Testis (tissue), 3 donors: ENCODE results near the gene CISD2. TPM values are rescaled to one million over a fixed set of nuclear protein-coding genes. Genes with fewer than 3 reads are reported as not detected.

Experiments used
- DNase-seq: peaks from one replicate; pipeline ENCODE4 v3.0.0-alpha.2; 2019
- H3K27ac ChIP-seq, 2 donors: fragments of 200-600 bp; sonication (generic); one replicate each; pipeline ENCODE4 v1.5.1; 2019
- H3K27me3 ChIP-seq: fragments of 200-600 bp; sonication (generic); one replicate; pipeline ENCODE4 v1.5.1; 2019
- H3K36me3 ChIP-seq: fragments of 200-600 bp; sonication (generic); one replicate; pipeline ENCODE4 v1.5.1; 2017; ENCODE audit warnings: low read depth; ENCODE audit errors: missing control alignments
- H3K4me1 ChIP-seq: fragments of 200-600 bp; sonication (generic); one replicate; pipeline ENCODE4 v1.5.1; 2019
- H3K4me3 ChIP-seq, 2 donors: fragments of 200-600 bp; sonication (generic); one replicate each; pipeline ENCODE4 v1.5.1; 2017 to 2019
- H3K9me3 ChIP-seq: fragments of 200-600 bp; sonication (generic); one replicate; pipeline ENCODE4 v1.5.1; 2017
- CTCF ChIP-seq, 3 experiments: fragments of 450-650 bp in 2 of 3; fragments of 200-600 bp in 1 of 3; sonication (generic) in 1 of 3; IDR thresholded peaks; one replicate each; pipeline ENCODE4 v1.5.1; 2016 to 2019; ENCODE audit warnings: antibody characterized with exemption in 3 of 3, mild to moderate bottlenecking in 2 of 3, moderate library complexity in 1 of 3
- POLR2A ChIP-seq: fragments of 450-650 bp; IDR thresholded peaks from one replicate; pipeline ENCODE4 v1.6.1; 2017; ENCODE audit warnings: antibody characterized with exemption, mild to moderate bottlenecking, moderate library complexity
- WGBS, 2 donors: methylation state at CpG; one replicate each; pipeline ENCODE4 v1.1.5; 2018; 5-methylcytosine and 5-hydroxymethylcytosine counted together
- intact Hi-C: fragments of 100-400 bp; cut with DNase I; formaldehyde crosslinking; loops from one replicate; pipeline ENCODE4 v1.15.1; 2023; ENCODE audit warnings: low total_unique reads
- polyA plus RNA-seq: library from polyadenylated mRNA; stranded (reverse); fragments of 350-450 nt; fragmentation: Illumina TruSeq; extraction: RNeasy Lipid Tissue Mini Kit (QIAGEN cat#74804); gene quantifications from one replicate; pipeline ENCODE4 v1.2.3, GENCODE V29; 2014; ENCODE audit warnings: low read depth, low replicate concordance; ENCODE audit not compliant: insufficient read depth
- total RNA-seq, 2 donors: library from RNA; depleted of rRNA; stranded (reverse); fragments of >200 nt; gene quantifications; one replicate each; pipeline ENCODE4 v1.2.3, GENCODE V29; 2016

CISD2 gene
- total and polyA plus RNA-seq, 3 donors from 2014 or later: 8.4 to 19.4 (median 10.3) TPM

GRCh38 chr4:102824398-102824797, 44.4 kb upstream of the CISD2 start:
- intact Hi-C loops: no loop called here
- DNase-seq: no peak
- H3K27me3 ChIP-seq: no peaks in the 10 kb centered on the region
- no peaks in the 10 kb centered on the region for H3K9me3 ChIP-seq
- H3K36me3 ChIP-seq: no peaks in the 10 kb centered on the region
- TF ChIP-seq CTCF (IDR thresholded peaks at IDR 0.05) (no peak), POLR2A (no peak)
- peaks cover 40% of the 10 kb centered on the region for H3K4me1 ChIP-seq
- WGBS, 2 donors: 4 to 6% methylated on average over 2 of the region's 2 CpGs
- peak overlapping the region; percentile 96 to 99 for H3K4me3 ChIP-seq
- peak overlapping the region; percentile 100 for H3K27ac ChIP-seq

GRCh38 chr4:102825261-102826091, 43.3 kb upstream of the CISD2 start:
- DNase-seq: peak; percentile 70
- peaks cover 35% of the 10 kb centered on the region for H3K4me1 ChIP-seq

GRCh38 chr4:102826105-102826889, 42.5 kb upstream of the CISD2 start:
- TF ChIP-seq CTCF (IDR thresholded peaks at IDR 0.05): no peak
- TF ChIP-seq POLR2A: no peak
- Histone ChIP-seq H3K36me3 (no peaks in the 10 kb centered on the region), H3K4me1 (peaks cover 31% of the 10 kb centered on the region), H3K27ac (peak overlapping the region; percentile 100), H3K27me3 (no peaks in the 10 kb centered on the region), H3K4me3 (peak overlapping the region; percentile 96 to 99), H3K9me3 (no peaks in the 10 kb centered on the region)
- intact Hi-C loops: loop anchor here (5.0 kb wide), 1 partner anchor 41 kb away; the partner anchor contains the start of gene CISD2
- DNase-seq: no peak
- 1% methylated on average over 37 to 38 of the region's 38 CpGs for WGBS, 2 donors

More at GRCh38 chr4:102825261-102826091, 43.3 kb upstream of the CISD2 start:
- no peaks in the 10 kb centered on the region for H3K9me3 ChIP-seq
- no peaks in the 10 kb centered on the region for H3K36me3 ChIP-seq
- no peak for TF ChIP-seq POLR2A
- TF ChIP-seq CTCF (IDR thresholded peaks at IDR 0.05): no peak
- H3K27ac ChIP-seq: peak overlapping the region; percentile 100
- 1% methylated on average over 23 of the region's 23 CpGs for WGBS, 2 donors
- H3K4me3 ChIP-seq: peak overlapping the region; percentile 96 to 99
- intact Hi-C loops: loop anchor here (5.0 kb wide), 1 partner anchor 42 kb away; the partner anchor contains the start of gene CISD2
- no peaks in the 10 kb centered on the region for H3K27me3 ChIP-seq

- WGBS, 2 donors: 0% methylated on average over 47 to 72 of the region's 73 CpGs
Observed at GRCh38 chr4:102826890-102827673, 41.7 kb upstream of the CISD2 start, which contains the start of gene UBE2D3. TSS of gene UBE2D3 (minus strand) at chr4:102827551. CDS start at chr4:102826508, 1,043 bp downstream.

More at GRCh38 chr4:102826890-102827673, 41.7 kb upstream of the CISD2 start, which contains the start of gene UBE2D3:
- peak within 1 kb of the TSS; percentile 96 to 99 for H3K4me3 ChIP-seq
- TF ChIP-seq CTCF (IDR thresholded peaks at IDR 0.05) (peak in 1 of 3 experiments; percentile 0), POLR2A (peak; percentile 55)
- H3K4me1 ChIP-seq: peaks cover 23% of the 10 kb centered on the region
- no peaks in the 10 kb centered on the region for H3K9me3 ChIP-seq
- H3K27me3 ChIP-seq: no peaks in the 10 kb centered on the region
- peak within 1 kb of the TSS; percentile 100 for H3K27ac ChIP-seq
- intact Hi-C loops: loop anchor here (5.0 kb wide), 1 partner anchor 40 kb away; the partner anchor contains the start of gene CISD2
- H3K36me3 ChIP-seq: no peaks in the 10 kb centered on the region
- DNase-seq: peak; percentile 93
